ENCODE measurements around the gene BLMH.

Gene BLMH

DNA sequence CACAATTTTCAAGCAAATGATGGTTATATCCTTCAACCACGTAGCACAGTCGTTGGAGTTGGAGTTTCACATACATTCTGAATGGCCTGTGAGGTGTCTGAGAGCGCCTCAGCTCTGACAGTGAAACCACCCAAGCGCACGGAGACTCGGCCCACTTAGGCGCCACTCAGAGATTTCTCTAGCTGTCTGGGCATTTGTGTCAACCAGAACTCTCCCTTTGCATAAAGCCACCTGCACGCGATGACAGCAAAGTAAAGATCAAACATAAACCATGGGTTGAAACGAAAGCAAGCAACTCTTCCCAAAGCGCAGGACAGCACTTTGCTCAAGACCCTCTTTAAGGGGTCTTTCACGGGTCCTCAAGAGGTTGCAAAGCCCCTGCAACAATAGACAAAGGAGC is 56.8 kb downstream of the BLMH start:
- no peak for TF ChIP-seq REST (IDR thresholded peaks at IDR 0.05; ENCODE audit: insufficient read depth in 1 of 2, low read depth in 2 of 2, low read length in 2 of 2)
- TF ChIP-seq SIN3A (IDR thresholded peaks at IDR 0.05; ENCODE audit: borderline replicate concordance, insufficient read depth, low read length), result no peak
- no peak for TF ChIP-seq FOXP2 (optimal IDR thresholded peaks at IDR 0.05; ENCODE audit: borderline replicate concordance, extremely low read depth, extremely low read length, insufficient read depth)

DNA sequence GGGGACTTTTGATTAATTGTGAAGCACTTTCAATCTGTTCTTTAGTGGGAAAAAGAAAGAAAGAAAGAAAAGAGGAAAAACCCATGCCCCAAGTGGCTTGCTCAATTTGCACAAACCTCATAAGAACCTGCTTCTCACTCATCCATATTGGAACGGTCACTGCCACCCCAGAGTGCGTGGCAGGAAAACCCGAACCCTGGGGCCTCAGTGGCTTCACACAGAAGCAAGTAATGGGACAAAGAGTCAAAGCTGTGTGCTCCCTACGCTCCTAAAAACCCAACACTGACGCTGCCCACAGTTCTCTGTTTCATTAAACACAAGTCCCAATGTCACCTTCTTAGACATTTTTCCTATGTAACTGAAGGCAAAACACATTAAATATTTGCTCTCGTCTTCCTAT is 57.4 kb downstream of the BLMH start:
- TF ChIP-seq POLR2AphosphoS5 (IDR thresholded peaks at IDR 0.05; ENCODE audit: low read depth, low read length) (no peak), REST (IDR thresholded peaks at IDR 0.05; ENCODE audit: insufficient read depth in 1 of 2, low read depth in 2 of 2, low read length in 2 of 2) (no peak), FOXP2 (optimal IDR thresholded peaks at IDR 0.05; ENCODE audit: borderline replicate concordance, extremely low read depth, extremely low read length, insufficient read depth) (no peak), SIN3A (IDR thresholded peaks at IDR 0.05; ENCODE audit: borderline replicate concordance, insufficient read depth, low read length) (no peak), TAF1 (IDR thresholded peaks at IDR 0.05; ENCODE audit: borderline replicate concordance, insufficient read depth, low read length) (no peak)

DNA sequence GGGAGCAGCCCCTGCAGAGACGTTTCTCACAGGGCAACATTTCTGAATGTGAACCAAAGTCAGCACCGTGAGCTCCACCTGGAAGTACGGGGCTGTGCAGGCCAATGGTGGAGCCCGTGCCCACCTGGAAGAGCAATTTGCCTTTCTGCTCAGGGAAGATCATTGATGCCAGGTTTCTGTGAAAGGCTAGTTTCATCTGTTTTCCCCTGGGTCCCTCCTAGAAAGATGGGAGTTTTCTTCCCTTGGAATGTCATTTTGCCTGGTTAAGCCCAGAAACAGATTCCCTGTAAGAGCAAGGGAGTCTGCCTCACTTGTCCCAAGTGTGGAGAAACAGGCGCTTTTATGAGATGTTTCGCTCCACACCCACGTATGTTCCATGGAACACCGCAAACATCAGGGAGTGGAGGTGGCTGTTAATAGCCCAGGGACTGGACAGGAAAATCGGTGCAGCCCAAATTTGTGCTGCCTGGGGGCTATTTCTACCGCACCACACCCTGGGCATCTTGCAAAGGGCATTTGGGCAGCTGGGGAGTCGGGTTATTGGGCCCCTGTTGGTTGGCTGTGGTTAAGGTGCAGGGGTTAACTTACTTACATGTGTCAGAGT is 58.8 kb downstream of the BLMH start:
- no peak for TF ChIP-seq FOXP2 (optimal IDR thresholded peaks at IDR 0.05; ENCODE audit: borderline replicate concordance, extremely low read depth, extremely low read length, insufficient read depth)
- TF ChIP-seq SIN3A (IDR thresholded peaks at IDR 0.05; ENCODE audit: borderline replicate concordance, insufficient read depth, low read length), result no peak
- no peak for TF ChIP-seq REST (IDR thresholded peaks at IDR 0.05; ENCODE audit: insufficient read depth in 1 of 2, low read depth in 2 of 2, low read length in 2 of 2)
- TF ChIP-seq POLR2AphosphoS5 (IDR thresholded peaks at IDR 0.05; ENCODE audit: low read depth, low read length), result no peak
- TF ChIP-seq TAF1 (IDR thresholded peaks at IDR 0.05; ENCODE audit: borderline replicate concordance, insufficient read depth, low read length), result no peak

DNA sequence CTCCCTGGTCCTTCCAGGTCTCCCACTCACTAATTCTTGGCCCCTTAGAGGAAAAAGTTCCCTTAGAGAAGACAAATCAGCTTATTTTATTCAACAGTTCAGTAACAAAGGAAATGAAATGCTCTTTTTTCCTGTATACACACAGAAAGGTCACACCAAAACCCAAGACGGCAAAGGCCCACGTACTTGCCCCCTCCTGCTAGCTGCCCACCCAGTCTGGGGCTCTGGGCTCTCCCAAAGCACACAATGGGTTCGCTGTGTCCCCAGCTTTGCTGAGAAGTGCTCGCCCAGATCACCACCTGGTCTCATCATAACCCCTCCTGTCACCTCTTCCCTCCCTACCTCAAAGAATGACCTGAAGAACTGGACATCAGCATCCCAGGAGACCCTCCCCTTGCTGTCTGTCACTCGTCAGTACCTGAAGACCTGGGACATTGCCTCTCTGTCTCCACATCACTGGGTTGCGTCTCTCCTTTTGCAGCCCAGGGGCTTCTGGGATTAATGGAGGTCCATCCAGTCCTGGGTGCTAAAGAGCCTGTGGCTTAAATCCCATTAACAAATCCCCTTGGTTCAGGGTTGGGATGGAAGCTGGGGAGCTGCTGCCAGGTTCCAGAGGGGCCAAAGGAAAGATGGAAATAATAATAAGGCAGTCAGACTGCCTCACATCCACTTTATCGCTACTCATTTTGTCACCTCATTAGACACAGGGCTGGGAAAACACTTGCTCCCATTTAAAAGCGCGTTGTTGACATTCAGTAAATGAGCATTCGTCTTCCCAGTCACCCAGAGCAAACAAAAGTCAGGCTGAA is 59.5 kb downstream of the BLMH start:
- TF ChIP-seq REST (IDR thresholded peaks at IDR 0.05; ENCODE audit: insufficient read depth in 1 of 2, low read depth in 2 of 2, low read length in 2 of 2), result no peak
- no peak for TF ChIP-seq POLR2AphosphoS5 (IDR thresholded peaks at IDR 0.05; ENCODE audit: low read depth, low read length)
- no peak for TF ChIP-seq SIN3A (IDR thresholded peaks at IDR 0.05; ENCODE audit: borderline replicate concordance, insufficient read depth, low read length)
- no peak for TF ChIP-seq FOXP2 (optimal IDR thresholded peaks at IDR 0.05; ENCODE audit: borderline replicate concordance, extremely low read depth, extremely low read length, insufficient read depth)
- TF ChIP-seq TAF1 (IDR thresholded peaks at IDR 0.05; ENCODE audit: borderline replicate concordance, insufficient read depth, low read length), result no peak

Data from PFSK-1 (cell line).